ENCODE results near the gene ZDHHC20.

DNA sequence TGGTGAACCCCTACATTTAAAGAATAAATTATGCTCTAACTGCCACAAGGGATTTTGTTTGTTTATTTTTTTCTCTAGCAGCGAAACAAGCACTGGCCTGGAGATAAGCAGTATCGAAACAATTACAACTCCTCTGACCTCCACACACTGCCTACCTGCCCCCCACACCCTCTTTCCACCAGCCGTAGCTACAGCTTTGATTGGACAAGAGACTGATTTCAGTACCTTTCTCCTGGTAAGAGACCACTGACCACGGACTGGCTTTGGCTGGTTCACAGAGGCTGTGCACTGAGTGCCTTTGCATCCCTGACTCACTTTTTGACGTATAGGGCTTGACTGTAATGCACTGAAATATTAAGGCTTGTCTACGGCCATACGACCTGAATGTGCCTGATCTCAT is 7.4 kb upstream of the ZDHHC20 start:
- TF ChIP-seq CTCF (conservative IDR thresholded peaks at IDR 0.05; ENCODE audit: low read depth, low read length) (no peak), USF2 (IDR thresholded peaks at IDR 0.05; ENCODE audit: low read depth, low read length) (no peak), POLR2A (IDR thresholded peaks at IDR 0.05; ENCODE audit: low read depth, low read length) (no peak), RCOR1 (IDR thresholded peaks at IDR 0.05; ENCODE audit: insufficient replicate concordance, low read length) (no peak), CHD1 (IDR thresholded peaks at IDR 0.05; ENCODE audit: low read depth, low read length) (no peak)
